A549 (cell line): ENCODE measurements around the gene SRRM4.

Experiments
- CEBPB ChIP-seq, 2 experiments: fragments of >200 bp in 1 of 2; sonication (Bioruptor Twin) in 1 of 2; formaldehyde crosslinking in 1 of 2; IDR thresholded peaks; 2 replicates each; pipeline ENCODE4 v1.6.1; 2012 to 2016
- CTCF ChIP-seq: fragments of >200 bp; sonication (Bioruptor Twin); formaldehyde crosslinking; IDR thresholded peaks from 3 replicates; pipeline ENCODE4 v1.5.1; 2016
- GATA3 ChIP-seq: IDR thresholded peaks from 2 replicates; pipeline ENCODE4 v1.6.1; 2012; ENCODE audit warnings: borderline replicate concordance
- HDAC2 ChIP-seq: fragments of 200-600 bp; sonication (generic); IDR thresholded peaks from 2 replicates; pipeline ENCODE4 v1.6.1; 2016
- HOXB5 ChIP-seq: fragments of 250-450 bp; sonication (Bioruptor Pico); IDR thresholded peaks from 2 replicates; pipeline ENCODE4 v1.5.0; 2020; ENCODE audit warnings: mild to moderate bottlenecking, moderate library complexity
- JUNB ChIP-seq: fragments of >200 bp; sonication (Bioruptor Twin); formaldehyde crosslinking; IDR thresholded peaks from 2 replicates; pipeline ENCODE4 v1.6.1; 2016
- MAX ChIP-seq: IDR thresholded peaks from 2 replicates; pipeline ENCODE4 v1.6.1; 2012
- NPAS2 ChIP-seq: fragments of 250-450 bp; sonication (Bioruptor Pico); IDR thresholded peaks from 2 replicates; pipeline ENCODE4 v1.8.0; 2022; ENCODE audit warnings: mild to moderate bottlenecking, moderate library complexity, borderline replicate concordance
- POLR2A ChIP-seq: IDR thresholded peaks from 2 replicates; pipeline ENCODE4 v1.6.1; 2012; ENCODE audit warnings: mild to moderate bottlenecking, low read length
- RAD21 ChIP-seq, 2 experiments: fragments of >200 bp in 1 of 2; sonication (Bioruptor Twin) in 1 of 2; formaldehyde crosslinking in 1 of 2; IDR thresholded peaks in 1 of 2; conservative IDR thresholded peaks in 1 of 2; 2 replicates in 1 of 2; 3 replicates in 1 of 2; pipeline ENCODE4 v1.6.1; 2012 to 2018; ENCODE audit warnings: inconsistent platforms in 1 of 2
- REST ChIP-seq: fragments of 200-600 bp; sonication (generic); IDR thresholded peaks from 2 replicates; pipeline ENCODE4 v1.6.1; 2016; ENCODE audit warnings: antibody characterized with exemption, mild to moderate bottlenecking, moderate library complexity
- RFX5 ChIP-seq: fragments of 450-650 bp; IDR thresholded peaks from 2 replicates; pipeline ENCODE4 v1.7.1; 2014; ENCODE audit warnings: antibody characterized with exemption, mild to moderate bottlenecking, moderate library complexity
- SMC3 ChIP-seq: fragments of >200 bp; sonication (Bioruptor Twin); formaldehyde crosslinking; IDR thresholded peaks from 3 replicates; pipeline ENCODE4 v1.6.1; 2018; ENCODE audit warnings: inconsistent platforms

- no peak for TF ChIP-seq REST
- no peak for TF ChIP-seq CTCF
- TF ChIP-seq GATA3, result no peak
- no peak for TF ChIP-seq MAX
- no peak for TF ChIP-seq NPAS2
- TF ChIP-seq HOXB5 (CRISPR knock-in tag), result no peak
- TF ChIP-seq POLR2A, result no peak
- no peak for TF ChIP-seq RFX5
- no peak for TF ChIP-seq CEBPB (IDR thresholded peaks at IDR 0.05)
- TF ChIP-seq SMC3, result no peak
- TF ChIP-seq HDAC2, result no peak
- no peak for TF ChIP-seq RAD21 (conservative IDR thresholded peaks at IDR 0.05 in 1 of 2, IDR thresholded peaks at IDR 0.05 in 1 of 2)
- no peak for TF ChIP-seq JUNB
Observed at GRCh38 chr12:119200601-119201000, 219.3 kb downstream of the SRRM4 start.
